Lower leg skin (tissue), 4 donors: ENCODE results near the gene RPL7L1. TPM values are rescaled to one million over a fixed set of nuclear protein-coding genes. Genes with fewer than 3 reads are reported as not detected.

Source experiments
- DNase-seq, 2 donors: peaks; one replicate each; pipeline ENCODE4 v3.0.0-alpha.2; 2019; ENCODE audit warnings: low spot score in 2 of 2
- H3K4me3 ChIP-seq: fragments of 200-600 bp; sonication (generic); 2 replicates; pipeline ENCODE4 v1.5.1; 2017; ENCODE audit warnings: mild to moderate bottlenecking, low read depth; ENCODE audit not compliant: poor library complexity, severe bottlenecking
- CTCF ChIP-seq, 3 donors: fragments of 450-650 bp; IDR thresholded peaks; one replicate each; pipeline ENCODE4 v1.5.1; 2016; ENCODE audit warnings: antibody characterized with exemption in 3 of 3, mild to moderate bottlenecking in 3 of 3, moderate library complexity in 2 of 3
- POLR2A ChIP-seq, 2 donors: fragments of 450-650 bp; IDR thresholded peaks; one replicate each; pipeline ENCODE4 v1.6.1; 2016 to 2017; ENCODE audit warnings: antibody characterized with exemption in 2 of 2, mild to moderate bottlenecking in 1 of 2, moderate library complexity in 1 of 2
- WGBS, 2 donors: methylation state at CpG; one replicate each; pipeline ENCODE4 v1.1.5; 2018; 5-methylcytosine and 5-hydroxymethylcytosine counted together
- intact Hi-C: fragments of 100-400 bp; cut with DNase I; formaldehyde crosslinking; loops from one replicate; pipeline ENCODE4 v1.15.0; 2023; ENCODE audit warnings: low total_unique reads
- total RNA-seq, 4 donors: library from RNA; depleted of rRNA; stranded (reverse); fragments of >200 nt; gene quantifications; one replicate each; pipeline ENCODE4 v1.1.0, GENCODE V29; 2016

The RPL7L1 gene
- total RNA-seq, 4 donors from 2014 or later, result 73.4 to 95.9 (median 80.9) TPM

GRCh38 chr6:42937548-42938427 lies 58.4 kb downstream of the RPL7L1 start:
- H3K4me3 ChIP-seq, result no peak overlapping the region
- intact Hi-C loops, result no loop called here
- no peak for DNase-seq
- TF ChIP-seq POLR2A (IDR thresholded peaks at IDR 0.05), result no peak
- no peak for TF ChIP-seq CTCF (IDR thresholded peaks at IDR 0.05)
- WGBS, 2 donors, result 89 to 90% methylated on average over 13 of the region's 13 CpGs

DNA sequence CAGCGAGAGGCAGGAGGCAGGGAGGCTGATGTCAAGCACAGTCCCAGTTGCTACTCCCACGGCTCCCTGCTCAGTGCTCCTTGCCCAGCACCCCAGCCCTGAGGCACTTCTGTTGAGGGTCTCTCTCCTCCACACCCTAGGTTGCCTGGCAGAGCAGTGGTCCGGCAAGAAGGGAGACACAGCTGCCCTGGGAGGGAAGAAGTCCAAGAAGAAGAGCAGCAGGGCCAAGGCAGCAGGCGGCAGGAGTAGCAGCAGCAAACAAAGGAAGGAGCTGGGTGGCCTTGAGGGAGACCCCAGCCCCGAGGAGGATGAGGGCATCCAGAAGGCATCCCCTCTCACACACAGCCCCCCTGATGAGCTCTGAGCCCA lies 59.0 kb downstream of the RPL7L1 start:
- WGBS, 2 donors, result 84 to 89% methylated on average over 5 of the region's 5 CpGs
- intact Hi-C loops, result no loop called here
- DNase-seq, result no peak
- TF ChIP-seq CTCF (IDR thresholded peaks at IDR 0.05), result no peak
- TF ChIP-seq POLR2A (IDR thresholded peaks at IDR 0.05), result no peak
- no peak overlapping the region for H3K4me3 ChIP-seq

- intact Hi-C loops, result no loop called here
- no peak overlapping the region for H3K4me3 ChIP-seq
Measured at GRCh38 chr6:42938987-42939809, 59.8 kb downstream of the RPL7L1 start.

More at GRCh38 chr6:42938987-42939809, 59.8 kb downstream of the RPL7L1 start:
- 84 to 86% methylated on average over 9 of the region's 9 CpGs for WGBS, 2 donors
- DNase-seq, result no peak
- TF ChIP-seq CTCF (IDR thresholded peaks at IDR 0.05) (no peak), POLR2A (IDR thresholded peaks at IDR 0.05) (no peak)

Other genes with a start within 250 kb of the RPL7L1 start
- gene PRPH2, start 157.0 kb upstream of the RPL7L1 start, total RNA-seq, result under 1 TPM in 1 of 4 donors, not detected in 3; 0.16 TPM
- 10 to 100 TPM; 40.3 to 55.5 (median 45.3) TPM for gene TBCC, start 133.5 kb upstream of the RPL7L1 start, total RNA-seq
- 10 to 100 TPM; 19.4 to 23.4 (median 20.5) TPM for gene BICRAL, start 97.6 kb upstream of the RPL7L1 start, total RNA-seq
- not detected for gene PTCRA, start 36.4 kb downstream of the RPL7L1 start, total RNA-seq
- gene CNPY3, start 49.9 kb downstream of the RPL7L1 start, total RNA-seq, result 10 to 100 TPM; 15.6 to 28.9 (median 19.7) TPM
- gene GNMT, start 81.1 kb downstream of the RPL7L1 start, total RNA-seq, result 1 to 10 TPM in 1 of 4 donors, under 1 TPM in 3; 0.25 to 1.4 (median 0.60) TPM
- 10 to 100 TPM; 13.9 to 37.6 (median 25.7) TPM for gene PEX6, start 99.6 kb downstream of the RPL7L1 start, total RNA-seq
- gene PPP2R5D, start 105.0 kb downstream of the RPL7L1 start, total RNA-seq, result 10 to 100 TPM; 26.3 to 49.4 (median 40.8) TPM
- gene MEA1, start 134.3 kb downstream of the RPL7L1 start, total RNA-seq, result 10 to 100 TPM; 59.5 to 99.9 (median 77.5) TPM
- gene KLHDC3, start 134.6 kb downstream of the RPL7L1 start, total RNA-seq, result 10 to 100 TPM; 75.1 to 84.7 (median 79.6) TPM
- gene RRP36, start 142.0 kb downstream of the RPL7L1 start, total RNA-seq, result 10 to 100 TPM; 38.5 to 61.9 (median 56.7) TPM
- gene CUL7, start 174.2 kb downstream of the RPL7L1 start, total RNA-seq, result 10 to 100 TPM; 11.8 to 18.2 (median 13.6) TPM
- gene MRPL2, start 179.8 kb downstream of the RPL7L1 start, total RNA-seq, result 10 to 100 TPM; 19.0 to 37.9 (median 27.3) TPM
- gene KLC4, start 180.0 kb downstream of the RPL7L1 start, total RNA-seq, result 10 to 100 TPM; 18.0 to 25.7 (median 21.3) TPM
- gene PTK7, start 196.7 kb downstream of the RPL7L1 start, total RNA-seq, result 10 to 100 TPM; 40.9 to 51.9 (median 49.7) TPM